Globus pallidus (tissue), 1 donor: ENCODE results near the gene RSRP1.

Source experiments
- DNase-seq: peaks from one replicate; pipeline ENCODE4 v3.0.0-alpha.2; 2015; ENCODE audit warnings: low spot score

Gene RSRP1

GRCh38 chr1:25217598-25218232 lies 29.5 kb downstream of the RSRP1 start:
- no peak for DNase-seq

GRCh38 chr1:25217015-25217414 lies 30.2 kb downstream of the RSRP1 start:
- no peak for DNase-seq

GRCh38 chr1:25216123-25216522 lies 31.1 kb downstream of the RSRP1 start:
- DNase-seq: no peak

GRCh38 chr1:25212725-25213124 lies 34.5 kb downstream of the RSRP1 start:
- DNase-seq: no peak

- no peak for DNase-seq
Measured at GRCh38 chr1:25210728-25211127, 36.5 kb downstream of the RSRP1 start.

DNA sequence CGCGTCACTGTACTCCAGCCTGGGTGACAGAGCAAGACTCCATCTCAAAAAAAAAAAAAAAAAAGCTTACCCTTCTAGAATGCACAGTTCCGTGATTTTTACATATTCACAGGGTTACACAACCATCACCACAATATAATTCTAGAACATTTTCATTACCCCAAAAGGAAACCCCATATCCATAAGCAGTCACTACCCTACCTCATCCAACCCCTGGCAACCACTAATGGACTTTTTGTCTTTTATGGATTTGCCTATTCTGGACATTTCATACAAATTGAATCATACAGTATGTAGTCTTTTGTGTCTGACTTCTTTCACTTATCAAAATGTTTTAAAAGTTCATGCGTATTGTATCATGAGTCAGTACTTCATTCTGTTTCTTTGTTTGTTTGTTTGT lies 37.7 kb downstream of the RSRP1 start:
- DNase-seq: no peak

- DNase-seq: no peak
Measured at GRCh38 chr1:25208561-25209222, 38.6 kb downstream of the RSRP1 start.

- no peak for DNase-seq
Measured at GRCh38 chr1:25208092-25208491, 39.2 kb downstream of the RSRP1 start.

DNA sequence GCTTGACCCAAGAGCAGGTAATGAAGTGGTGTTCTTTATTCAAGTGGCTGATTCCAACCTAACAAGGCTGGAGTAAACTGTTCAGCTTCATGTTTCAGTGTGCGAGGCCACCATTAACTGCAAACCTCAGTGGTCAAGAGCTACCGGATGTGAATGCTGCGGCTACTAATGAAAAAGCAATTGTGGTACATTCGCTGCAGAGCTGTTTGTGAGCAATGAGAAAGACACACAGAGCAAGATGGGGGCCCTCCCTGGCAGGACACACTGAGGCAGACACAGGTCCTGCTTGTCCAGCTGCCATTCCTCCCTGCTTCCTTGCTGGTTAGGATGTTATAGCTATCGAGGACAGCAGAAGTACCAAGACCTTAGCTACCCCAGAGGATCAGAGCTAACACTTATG lies 41.1 kb downstream of the RSRP1 start:
- no peak for DNase-seq

DNA sequence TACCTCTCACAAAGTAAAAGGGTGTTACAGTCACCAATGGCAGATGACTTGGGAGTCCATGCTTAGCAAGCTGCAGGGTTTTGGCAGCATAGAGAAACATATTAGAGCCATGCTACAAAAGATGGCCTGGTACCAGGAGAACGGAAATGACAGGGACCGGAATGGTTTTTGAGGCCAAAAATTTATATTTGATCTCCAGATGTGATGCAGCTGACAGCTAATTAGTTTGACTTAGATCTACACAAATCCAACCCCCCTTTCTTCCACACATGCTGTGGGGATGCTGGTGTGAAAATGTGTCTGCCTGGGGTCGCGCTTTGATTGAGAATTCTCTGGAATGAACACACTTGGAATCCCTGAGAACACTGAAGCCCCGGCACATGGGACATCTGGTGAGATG lies 41.5 kb downstream of the RSRP1 start:
- no peak for DNase-seq

GRCh38 chr1:25204797-25205480 lies 42.3 kb downstream of the RSRP1 start:
- peak; percentile 49 for DNase-seq

GRCh38 chr1:25201006-25201405 lies 46.2 kb downstream of the RSRP1 start:
- DNase-seq: no peak

GRCh38 chr1:25199819-25200620 lies 47.2 kb downstream of the RSRP1 start:
- DNase-seq: no peak

- DNase-seq: peak; percentile 63
Measured at GRCh38 chr1:25198663-25199252, 48.5 kb downstream of the RSRP1 start.

DNA sequence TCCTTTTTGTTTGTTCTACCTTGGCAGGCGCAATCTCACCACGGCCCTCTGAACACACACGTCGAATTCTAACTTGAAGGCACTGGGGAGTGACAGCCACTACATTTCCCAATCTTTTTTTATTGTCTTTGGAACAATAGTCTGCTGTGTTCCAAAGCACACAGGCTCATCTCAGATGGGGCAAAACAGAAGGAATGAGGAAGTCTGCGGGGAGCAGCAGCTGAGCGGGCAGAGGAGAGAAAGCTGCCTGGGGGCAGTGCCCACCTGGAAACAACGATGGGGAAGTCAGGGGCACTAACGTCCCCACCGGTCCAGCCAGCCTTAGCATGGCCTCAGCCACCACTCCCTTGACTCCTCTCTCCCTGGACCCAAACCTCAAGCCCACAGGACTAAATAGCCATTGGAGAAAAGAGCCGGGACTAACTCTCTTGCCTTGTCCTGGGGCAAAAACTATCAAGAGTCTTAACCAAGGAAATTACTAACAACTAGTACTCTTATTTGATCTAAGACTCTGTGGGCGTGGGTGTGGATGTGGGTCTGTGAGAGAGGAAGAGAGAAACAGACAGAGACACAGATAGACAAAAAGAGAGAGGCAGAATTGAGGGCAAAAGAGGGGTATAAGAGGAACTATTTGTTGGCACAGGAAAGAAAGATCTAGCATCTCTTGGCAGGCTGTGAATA lies 49.1 kb downstream of the RSRP1 start:
- peak; percentile 67 for DNase-seq

DNA sequence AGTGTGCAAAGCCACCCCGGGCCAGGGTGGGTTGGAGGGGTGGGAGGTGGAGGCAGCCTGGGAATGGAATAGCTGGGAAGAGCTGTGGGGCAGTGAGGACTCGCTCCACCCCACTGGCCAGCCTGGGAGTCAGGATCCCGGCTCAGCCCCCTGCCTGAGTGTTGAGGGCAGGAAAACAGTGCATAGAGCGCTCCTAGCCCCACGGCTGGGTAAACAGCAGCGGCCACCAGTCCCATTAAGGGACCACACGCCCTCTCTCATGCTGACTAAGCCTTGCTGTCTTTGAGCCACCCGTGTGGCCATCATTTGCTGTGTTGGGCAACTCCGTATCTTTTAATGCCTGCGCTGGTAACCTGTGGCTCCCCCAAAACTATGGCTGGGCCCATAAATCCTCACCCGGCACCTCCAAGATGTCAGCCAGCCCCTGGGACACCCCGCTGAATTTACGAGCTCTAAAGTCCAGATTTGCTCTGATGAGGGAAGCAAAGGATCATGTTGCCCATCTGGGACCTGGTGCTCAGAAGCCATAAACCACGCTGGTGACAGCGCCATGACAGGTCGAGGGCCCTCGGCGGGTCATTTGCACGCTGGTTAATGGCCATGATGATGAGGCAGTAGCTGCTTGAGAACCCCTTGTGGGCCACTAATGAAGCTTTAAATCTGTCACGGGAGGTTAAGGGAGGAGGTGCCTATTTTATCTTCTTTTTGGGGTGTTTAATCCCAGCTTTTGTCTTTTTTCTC lies 49.8 kb downstream of the RSRP1 start:
- DNase-seq: no peak

GRCh38 chr1:25196830-25197229 lies 50.4 kb downstream of the RSRP1 start:
- DNase-seq: no peak

- DNase-seq: no peak
Measured at GRCh38 chr1:25195835-25196234, 51.4 kb downstream of the RSRP1 start.

DNA sequence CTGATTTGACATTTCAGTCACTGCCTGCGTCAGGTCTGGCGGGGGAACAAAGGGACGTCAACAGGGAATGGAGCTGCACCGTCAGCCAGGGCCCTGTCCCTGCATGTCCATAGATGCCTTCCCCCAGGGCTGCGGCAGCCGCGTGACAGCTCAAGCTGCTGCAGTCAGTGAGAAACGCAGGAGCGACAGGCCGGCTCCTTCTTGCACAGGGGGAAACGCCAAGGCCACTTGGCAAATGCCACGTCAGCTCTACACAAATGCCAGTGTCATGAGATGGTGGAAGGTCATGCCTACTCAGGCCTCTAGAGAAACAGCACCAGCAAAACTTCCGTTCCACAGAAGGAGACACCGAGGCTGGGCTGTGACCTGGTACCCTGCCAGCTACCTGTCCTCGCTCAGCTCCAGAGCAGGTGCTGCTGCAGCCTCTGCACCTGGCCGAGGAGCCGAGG lies 52.7 kb downstream of the RSRP1 start:
- no peak for DNase-seq

DNA sequence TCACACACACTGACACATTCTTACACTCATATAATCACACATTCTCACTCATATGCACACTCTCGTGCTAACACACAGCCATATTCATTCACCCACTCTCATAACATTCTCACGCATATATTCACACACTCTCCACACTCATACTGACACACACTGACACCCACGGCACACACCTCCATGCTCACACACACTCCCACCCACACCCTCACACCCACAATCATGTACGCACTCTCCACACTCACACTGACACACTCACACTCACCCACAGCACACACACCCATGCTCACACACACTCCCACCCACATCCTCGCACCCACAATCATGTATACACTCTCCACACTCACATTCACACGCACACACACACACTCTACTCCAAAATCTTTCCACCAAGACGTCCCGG lies 53.2 kb downstream of the RSRP1 start:
- DNase-seq: no peak

DNA sequence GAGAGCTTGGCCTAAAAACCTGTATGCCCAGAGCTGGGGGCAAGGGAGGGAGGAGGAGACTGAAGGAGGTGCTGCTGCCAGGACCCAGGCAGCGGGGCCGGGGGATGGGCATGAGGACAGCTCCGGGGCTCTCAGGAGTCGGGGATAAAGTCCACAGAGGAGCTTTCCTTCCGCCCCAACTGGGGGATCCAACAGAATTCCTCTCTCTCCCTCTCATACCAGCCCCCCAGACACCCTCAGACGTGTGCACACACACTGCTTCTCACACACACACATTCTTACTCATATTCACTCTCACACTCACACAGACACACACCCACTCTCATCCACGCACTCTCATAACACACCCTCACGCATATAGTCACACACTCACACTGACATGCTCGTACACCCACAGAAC lies 54.0 kb downstream of the RSRP1 start:
- no peak for DNase-seq
